Left renal cortex interstitium (tissue), 4 donors: Measurements from ENCODE around the gene RELCH. TPM values are rescaled to one million over a fixed set of nuclear protein-coding genes. Genes with fewer than 3 reads are reported as not detected.

Source experiments
- DNase-seq, 4 donors: peaks; one replicate each; pipeline ENCODE4 v3.0.0-alpha.2; 2013; ENCODE audit warnings: low read depth in 4 of 4, low spot score in 2 of 4, missing footprints in 1 of 4
- polyA plus RNA-seq, 4 donors: library from polyadenylated mRNA; unstranded; fragments of 120-200 nt; gene quantifications; one replicate each; pipeline ENCODE4 v1.2.1, GENCODE V29; 2013; ENCODE audit not compliant: insufficient read length in 4 of 4

RELCH gene
- polyA plus RNA-seq, 4 donors, result 26.7 to 41.5 (median 36.1) TPM

GRCh38 chr18:62318228-62319180 is 131.4 kb downstream of the RELCH start:
- no peak for DNase-seq

GRCh38 chr18:62321201-62321600 is 134.1 kb downstream of the RELCH start:
- no peak for DNase-seq

- DNase-seq, result no peak
Observed at GRCh38 chr18:62323483-62324180, 136.6 kb downstream of the RELCH start.

- DNase-seq, result no peak
Observed at GRCh38 chr18:62324181-62324828, 137.2 kb downstream of the RELCH start.

GRCh38 chr18:62324917-62325805 is 138.1 kb downstream of the RELCH start, which contains the start of gene TNFRSF11A:
TSS of gene TNFRSF11A (plus strand) at chr18:62325310. CDS start at chr18:62325353, 43 bp downstream.
- no peak for DNase-seq

- DNase-seq, result no peak
Observed at GRCh38 chr18:62325806-62326645, 139.0 kb downstream of the RELCH start.

GRCh38 chr18:62326646-62327348 is 139.7 kb downstream of the RELCH start:
- DNase-seq, result no peak

GRCh38 chr18:62327977-62328376 is 140.9 kb downstream of the RELCH start:
- DNase-seq, result no peak

GRCh38 chr18:62328586-62329525 is 141.8 kb downstream of the RELCH start:
- no peak for DNase-seq

- DNase-seq, result no peak
Observed at GRCh38 chr18:62329691-62330454, 142.8 kb downstream of the RELCH start.

GRCh38 chr18:62330650-62331049 is 143.6 kb downstream of the RELCH start:
- DNase-seq, result no peak

- DNase-seq, result no peak
Observed at GRCh38 chr18:62331581-62332356, 144.7 kb downstream of the RELCH start.

- DNase-seq, result no peak
Observed at GRCh38 chr18:62332431-62332830, 145.4 kb downstream of the RELCH start.

- no peak for DNase-seq
Observed at GRCh38 chr18:62332964-62333695, 146.1 kb downstream of the RELCH start.

- DNase-seq, result no peak
Observed at GRCh38 chr18:62334120-62334519, 147.1 kb downstream of the RELCH start.
